GM12878 (cell line): Measurements from ENCODE around the gene TEX12. TPM values are rescaled to one million over a fixed set of nuclear protein-coding genes. Genes with fewer than 3 reads are reported as not detected.

Experiments used
- ATAC-seq: fragments of 200-7000 bp; cut with Tn5 transposase; 3 replicates; pipeline ENCODE4 v1.9.1; 2020; ENCODE audit warnings: mild to moderate bottlenecking, moderate library complexity
- BruUV-seq: library from RNA; stranded (reverse); fragments of 400-500 nt; replicated peaks from 2 replicates; lab custom pipeline; 2021; lab: Mats Ljungman, UMichigan
- CTCF ChIA-PET: fragments of 300-600 bp; sonication (Branson Sonifier 250); formaldehyde crosslinking; extraction: SDS; loops from one replicate; lab custom pipeline; 2021; ENCODE audit warnings: inconsistent platforms; lab: Yijun Ruan, JAX
- POLR2A ChIA-PET: fragments of 350-600 bp; formaldehyde crosslinking; extraction: SDS; loops from one replicate; lab custom pipeline; 2021; ENCODE audit warnings: inconsistent platforms; lab: Charles Lee
- RAD21 ChIA-PET: fragments of 300-600 bp; sonication (Branson Sonifier 250); formaldehyde crosslinking; loops from one replicate; lab custom pipeline; 2023; ENCODE audit warnings: antibody characterized with exemption; ENCODE audit not compliant: unreplicated experiment; lab: Charles Lee
- SMC1A ChIA-PET: fragments of 300-600 bp; sonication (Branson Sonifier 250); formaldehyde crosslinking; loops from one replicate; lab custom pipeline; 2023; ENCODE audit not compliant: unreplicated experiment, uncharacterized antibody; lab: Charles Lee
- DNase-seq: peaks from one replicate; pipeline ENCODE4 v3.0.0-alpha.2; 2011; ENCODE audit warnings: low read depth, low spot score
- FAIRE-seq: peaks from 3 replicates; lab custom pipeline; 2011; peaks lifted over from hg19 to GRCh38; lab: Jason Lieb, UNC
- H2AFZ ChIP-seq: 2 replicates; pipeline ENCODE4 v1.6.0; 2011; ENCODE audit warnings: low read depth, low read length, control low read depth; ENCODE audit not compliant: control insufficient read depth
- H3K27ac ChIP-seq: 2 replicates; pipeline ENCODE4 v1.5.1; 2011; ENCODE audit warnings: control low read depth; ENCODE audit not compliant: control insufficient read depth, insufficient read depth
- H3K27me3 ChIP-seq, 2 experiments: replicated peaks in 1 of 2; 2 replicates each; pipeline versions ENCODE4 v1.6.0 to v1.6.1; 2011; ENCODE audit warnings: low read length in 1 of 2; ENCODE audit not compliant: control insufficient read depth in 2 of 2, insufficient read depth in 2 of 2
- H3K36me3 ChIP-seq, 2 experiments: 2 replicates each; pipeline ENCODE4 v1.5.1; 2011; ENCODE audit warnings: low read length in 1 of 2; ENCODE audit not compliant: control insufficient read depth in 2 of 2, insufficient read depth in 2 of 2
- H3K4me1 ChIP-seq: 2 replicates; pipeline ENCODE4 v1.6.1; 2011; ENCODE audit warnings: mild to moderate bottlenecking, low read length, moderate library complexity, mixed read lengths; ENCODE audit not compliant: control insufficient read depth, insufficient read depth
- H3K4me2 ChIP-seq: 2 replicates; pipeline ENCODE4 v1.6.0; 2011; ENCODE audit warnings: control low read depth; ENCODE audit not compliant: control insufficient read depth, insufficient read depth
- H3K4me3 ChIP-seq: fragments of 200-600 bp; sonication (generic); 2 replicates; pipeline ENCODE4 v1.5.1; 2016
- H3K79me2 ChIP-seq: 2 replicates; pipeline ENCODE4 v1.6.0; 2011; ENCODE audit warnings: low read length; ENCODE audit not compliant: control insufficient read depth, insufficient read depth
- H3K9ac ChIP-seq: 2 replicates; pipeline ENCODE4 v1.8.0; 2011; ENCODE audit warnings: low read length, control low read depth, mixed read lengths; ENCODE audit not compliant: control insufficient read depth, insufficient read depth
- H3K9me3 ChIP-seq: replicated peaks from 3 replicates; pipeline ENCODE4 v1.5.1; 2011; ENCODE audit warnings: mild to moderate bottlenecking, low read length; ENCODE audit not compliant: control insufficient read depth, insufficient read depth
- H4K20me1 ChIP-seq: 2 replicates; pipeline ENCODE4 v1.6.0; 2011; ENCODE audit not compliant: control insufficient read depth, insufficient read depth
- EGR1 ChIP-seq, 2 experiments: IDR thresholded peaks; 1 replicate in 1 of 2; 2 replicates in 1 of 2; pipeline ENCODE4 v1.6.1; 2011 to 2012; ENCODE audit warnings: low read depth in 2 of 2, low read length in 2 of 2, borderline replicate concordance in 1 of 2, mild to moderate bottlenecking in 1 of 2, moderate library complexity in 1 of 2
- HDAC2 ChIP-seq: fragments of 200-600 bp; sonication (generic); IDR thresholded peaks from 2 replicates; pipeline ENCODE4 v1.6.1; 2017
- IRF4 ChIP-seq: IDR thresholded peaks from 2 replicates; pipeline ENCODE4 v1.6.1; 2011; ENCODE audit warnings: low read depth, low read length
- MEF2B ChIP-seq: fragments of 450-650 bp; IDR thresholded peaks from 2 replicates; pipeline ENCODE4 v1.6.1; 2018; ENCODE audit warnings: mild to moderate bottlenecking, moderate library complexity; ENCODE audit not compliant: partially characterized antibody, poor library complexity, severe bottlenecking
- NBN ChIP-seq: fragments of 450-650 bp; IDR thresholded peaks from 2 replicates; pipeline ENCODE4 v1.6.1; 2016
- NR2C2 ChIP-seq: IDR thresholded peaks from 2 replicates; pipeline ENCODE4 v1.6.1; 2011; ENCODE audit warnings: borderline replicate concordance, low read depth; ENCODE audit not compliant: control insufficient read depth, insufficient read length
- SPI1 ChIP-seq: IDR thresholded peaks from 2 replicates; pipeline ENCODE4 v1.6.1; 2011; ENCODE audit warnings: low read depth, mild to moderate bottlenecking, low read length, moderate library complexity, borderline replicate concordance; ENCODE audit not compliant: insufficient read depth
- SUZ12 ChIP-seq: fragments of 200-600 bp; sonication (generic); IDR thresholded peaks from one replicate; pipeline ENCODE4 v1.6.1; 2018; ENCODE audit warnings: antibody characterized with exemption, mild to moderate bottlenecking; ENCODE audit not compliant: unreplicated experiment
- TCF12 ChIP-seq: IDR thresholded peaks from 2 replicates; pipeline ENCODE4 v1.6.1; 2011; ENCODE audit warnings: low read depth, mild to moderate bottlenecking, low read length
- YBX1 ChIP-seq: fragments of 450-650 bp; IDR thresholded peaks from 2 replicates; pipeline ENCODE4 v1.6.1; 2016; ENCODE audit warnings: antibody characterized with exemption
- WGBS: methylation state at CpG from one replicate; pipeline ENCODE4 v1.1.6; 2016; ENCODE audit warnings: low lambda C conversion rate; ENCODE audit not compliant: insufficient replicate concordance, insufficient coverage; ENCODE audit errors: missing lambda C conversion rate; 5-methylcytosine and 5-hydroxymethylcytosine counted together
- in situ Hi-C: fragments of 300-500 bp; cut with MboI; formaldehyde crosslinking; loops from 9 replicates; pipeline ENCODE4 v1.14.3; 2018; ENCODE audit warnings: mixed read lengths
- intact Hi-C: fragments of 100-400 bp; cut with micrococcal nuclease; formaldehyde crosslinking; loops from one replicate; pipeline ENCODE4 v1.14.2; 2022; ENCODE audit not compliant: unreplicated experiment
- polyA plus RNA-seq, 11 experiments: library from polyadenylated mRNA; depleted of rRNA in 4 of 11; unstranded in 6 of 11; stranded (reverse) in 5 of 11; fragments of >200 nt; fragmentation: Nextera tagmentation in 4 of 11; fragmentation: Illumina TruSeq in 1 of 11; extraction: Ambion mirVana in 4 of 11; extraction: Trizol in 1 of 11; gene quantifications; 1 replicate in 1 of 11; 2 replicates in 10 of 11; pipeline versions ENCODE4 v1.2.1 to v1.2.3, GENCODE V29; 2011 to 2016; ENCODE audit warnings: inconsistent platforms in 2 of 11, missing spikeins in 2 of 11, low read depth in 1 of 11
- total RNA-seq, 4 experiments: library from RNA; depleted of rRNA in 3 of 4; stranded (reverse); fragments of >200 nt in 3 of 4; fragmentation: Illumina TruSeq in 1 of 4; extraction: Trizol in 1 of 4; gene quantifications; 2 replicates each; pipeline versions ENCODE4 v1.2.1 to v1.2.3, GENCODE V29; 2013 to 2021
- TF ChIP-seq, protein P1 (sequence below): fragments of 450-650 bp; IDR thresholded peaks from 2 replicates; pipeline ENCODE4 v1.6.1; 2016; ENCODE audit warnings: mild to moderate bottlenecking
- TF ChIP-seq, protein P2 (sequence below): fragments of 450-650 bp; IDR thresholded peaks from 2 replicates; pipeline ENCODE4 v1.6.1; 2018; ENCODE audit warnings: borderline replicate concordance, mild to moderate bottlenecking; ENCODE audit not compliant: partially characterized antibody
- TF ChIP-seq, protein P3 (sequence below), 3 experiments: IDR thresholded peaks in 2 of 3; conservative IDR thresholded peaks in 1 of 3; 2 replicates each; pipeline ENCODE4 v1.5.1; 2011; ENCODE audit warnings: low read depth in 3 of 3, low read length in 3 of 3, mild to moderate bottlenecking in 3 of 3, control low read depth in 2 of 3, moderate library complexity in 2 of 3, inconsistent platforms in 1 of 3, mixed read lengths in 1 of 3; ENCODE audit not compliant: control insufficient read depth in 2 of 3, insufficient read depth in 1 of 3; ENCODE audit errors: extremely low read depth in 1 of 3

TEX12 gene
- total and polyA plus RNA-seq, 10 of the 15 experiments (the other 5 are each of a cell fraction or from before 2014, with no cell fraction given) = 0.11 to 1.3 (median 0.40) TPM; not detected in 2

DNA sequence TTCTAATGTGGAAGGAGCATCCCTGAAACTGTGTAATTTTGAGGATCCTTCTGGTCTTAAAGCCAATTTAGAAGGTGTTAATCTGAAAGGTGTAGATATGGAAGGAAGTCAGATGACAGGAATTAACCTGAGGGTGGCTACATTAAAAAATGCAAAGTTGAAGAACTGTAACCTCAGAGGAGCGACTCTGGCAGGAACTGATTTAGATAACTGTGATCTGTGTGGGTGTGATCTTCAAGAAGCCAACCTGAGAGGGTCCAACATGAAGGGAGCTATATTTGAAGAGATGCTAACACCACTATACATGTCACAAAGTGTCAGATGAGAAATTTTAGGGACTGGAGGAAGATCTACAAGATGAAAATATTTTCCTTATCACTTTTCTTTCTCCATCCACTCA, 15.7 kb downstream of the TEX12 start:
- Histone ChIP-seq H3K27ac (no peak overlapping the region), H3K27me3 (no peaks in the 10 kb centered on the region), H3K4me3 (no peak overlapping the region), H3K36me3 (no peaks in the 10 kb centered on the region), H2AFZ (no peak overlapping the region), H3K4me1 (peaks cover 8% of the 10 kb centered on the region), H3K9ac (no peak overlapping the region), H3K79me2 (no peaks in the 10 kb centered on the region), H4K20me1 (no peaks in the 10 kb centered on the region), H3K4me2 (no peak overlapping the region), H3K9me3 (no peaks in the 10 kb centered on the region)
- POLR2A ChIA-PET = no interaction called here
- SMC1A ChIA-PET = no interaction called here
- RAD21 ChIA-PET = no interaction called here
- no peak for DNase-seq
- WGBS = 0% methylated on average over 1 of the region's 1 CpG
- BruUV-seq = no TSS peak
- in situ Hi-C loops (no loop called here), intact Hi-C loops (no loop called here)
- CTCF ChIA-PET = no interaction called here
- ATAC-seq = no peak
- FAIRE-seq = no peak
- TF ChIP-seq EGR1 (IDR thresholded peaks at IDR 0.05; ENCODE audit: borderline replicate concordance in 1 of 2, low read depth in 2 of 2, low read length in 2 of 2) (no peak), SPI1 (peak; percentile 37; the same call in 1 of the 2 replicates)

DNA sequence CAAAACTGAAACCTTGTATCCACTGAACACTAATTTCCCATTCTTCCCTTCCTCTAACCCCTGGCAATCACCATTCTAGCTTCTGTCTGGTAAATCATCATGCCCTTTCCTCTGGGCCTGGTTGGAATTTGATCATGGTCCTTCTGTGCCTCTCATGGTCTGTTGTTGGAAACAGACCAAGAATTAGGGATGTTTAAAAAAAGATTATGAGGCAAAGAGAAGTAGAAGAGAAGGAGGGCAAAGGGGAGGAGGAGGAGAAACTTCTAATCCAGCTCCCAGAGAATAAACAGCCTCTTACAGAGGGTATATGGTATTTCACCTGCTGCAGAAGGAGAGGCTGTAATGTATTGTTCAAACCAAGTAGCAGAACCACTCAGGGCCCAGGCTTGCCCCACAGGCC, 18.7 kb downstream of the TEX12 start:
- no peak for ATAC-seq
- intact Hi-C loops = no loop called here
- Histone ChIP-seq H3K27me3 (no peaks in the 10 kb centered on the region), H2AFZ (no peak overlapping the region), H3K4me1 (no peaks in the 10 kb centered on the region), H3K9ac (no peak overlapping the region), H3K27ac (no peak overlapping the region), H3K79me2 (no peaks in the 10 kb centered on the region), H3K9me3 (no peaks in the 10 kb centered on the region), H3K36me3 (no peaks in the 10 kb centered on the region), H3K4me2 (no peak overlapping the region), H4K20me1 (no peaks in the 10 kb centered on the region), H3K4me3 (no peak overlapping the region)
- DNase-seq = no peak
- RAD21 ChIA-PET = interaction anchor here (0.5 kb wide), 1 partner anchor 254 kb away, joined by 3 read pairs; no protein-coding TSS in a partner anchor
- POLR2A ChIA-PET = no interaction called here
- CTCF ChIA-PET = no interaction called here
- BruUV-seq = no TSS peak
- FAIRE-seq = no peak
- in situ Hi-C loops = no loop called here
- SMC1A ChIA-PET = no interaction called here
- no peak for TF ChIP-seq HDAC2
- TF ChIP-seq SUZ12 = no peak
- TF ChIP-seq, protein P1, sequence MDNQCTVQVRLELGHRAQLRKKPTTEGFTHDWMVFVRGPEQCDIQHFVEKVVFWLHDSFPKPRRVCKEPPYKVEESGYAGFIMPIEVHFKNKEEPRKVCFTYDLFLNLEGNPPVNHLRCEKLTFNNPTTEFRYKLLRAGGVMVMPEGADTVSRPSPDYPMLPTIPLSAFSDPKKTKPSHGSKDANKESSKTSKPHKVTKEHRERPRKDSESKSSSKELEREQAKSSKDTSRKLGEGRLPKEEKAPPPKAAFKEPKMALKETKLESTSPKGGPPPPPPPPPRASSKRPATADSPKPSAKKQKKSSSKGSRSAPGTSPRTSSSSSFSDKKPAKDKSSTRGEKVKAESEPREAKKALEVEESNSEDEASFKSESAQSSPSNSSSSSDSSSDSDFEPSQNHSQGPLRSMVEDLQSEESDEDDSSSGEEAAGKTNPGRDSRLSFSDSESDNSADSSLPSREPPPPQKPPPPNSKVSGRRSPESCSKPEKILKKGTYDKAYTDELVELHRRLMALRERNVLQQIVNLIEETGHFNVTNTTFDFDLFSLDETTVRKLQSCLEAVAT = no peak
- TF ChIP-seq, protein P2, sequence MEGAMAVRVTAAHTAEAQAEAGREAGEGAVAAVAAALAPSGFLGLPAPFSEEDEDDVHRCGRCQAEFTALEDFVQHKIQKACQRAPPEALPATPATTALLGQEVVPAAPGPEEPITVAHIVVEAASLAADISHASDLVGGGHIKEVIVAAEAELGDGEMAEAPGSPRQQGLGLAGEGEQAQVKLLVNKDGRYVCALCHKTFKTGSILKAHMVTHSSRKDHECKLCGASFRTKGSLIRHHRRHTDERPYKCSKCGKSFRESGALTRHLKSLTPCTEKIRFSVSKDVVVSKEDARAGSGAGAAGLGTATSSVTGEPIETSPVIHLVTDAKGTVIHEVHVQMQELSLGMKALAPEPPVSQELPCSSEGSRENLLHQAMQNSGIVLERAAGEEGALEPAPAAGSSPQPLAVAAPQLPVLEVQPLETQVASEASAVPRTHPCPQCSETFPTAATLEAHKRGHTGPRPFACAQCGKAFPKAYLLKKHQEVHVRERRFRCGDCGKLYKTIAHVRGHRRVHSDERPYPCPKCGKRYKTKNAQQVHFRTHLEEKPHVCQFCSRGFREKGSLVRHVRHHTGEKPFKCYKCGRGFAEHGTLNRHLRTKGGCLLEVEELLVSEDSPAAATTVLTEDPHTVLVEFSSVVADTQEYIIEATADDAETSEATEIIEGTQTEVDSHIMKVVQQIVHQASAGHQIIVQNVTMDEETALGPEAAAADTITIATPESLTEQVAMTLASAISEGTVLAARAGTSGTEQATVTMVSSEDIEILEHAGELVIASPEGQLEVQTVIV = no peak
- TF ChIP-seq NR2C2 = no peak
- no peak for TF ChIP-seq TCF12
- no peak for TF ChIP-seq YBX1
- TF ChIP-seq NBN = no peak
- TF ChIP-seq MEF2B = no peak
- no peak for TF ChIP-seq IRF4
- TF ChIP-seq, protein P3, sequence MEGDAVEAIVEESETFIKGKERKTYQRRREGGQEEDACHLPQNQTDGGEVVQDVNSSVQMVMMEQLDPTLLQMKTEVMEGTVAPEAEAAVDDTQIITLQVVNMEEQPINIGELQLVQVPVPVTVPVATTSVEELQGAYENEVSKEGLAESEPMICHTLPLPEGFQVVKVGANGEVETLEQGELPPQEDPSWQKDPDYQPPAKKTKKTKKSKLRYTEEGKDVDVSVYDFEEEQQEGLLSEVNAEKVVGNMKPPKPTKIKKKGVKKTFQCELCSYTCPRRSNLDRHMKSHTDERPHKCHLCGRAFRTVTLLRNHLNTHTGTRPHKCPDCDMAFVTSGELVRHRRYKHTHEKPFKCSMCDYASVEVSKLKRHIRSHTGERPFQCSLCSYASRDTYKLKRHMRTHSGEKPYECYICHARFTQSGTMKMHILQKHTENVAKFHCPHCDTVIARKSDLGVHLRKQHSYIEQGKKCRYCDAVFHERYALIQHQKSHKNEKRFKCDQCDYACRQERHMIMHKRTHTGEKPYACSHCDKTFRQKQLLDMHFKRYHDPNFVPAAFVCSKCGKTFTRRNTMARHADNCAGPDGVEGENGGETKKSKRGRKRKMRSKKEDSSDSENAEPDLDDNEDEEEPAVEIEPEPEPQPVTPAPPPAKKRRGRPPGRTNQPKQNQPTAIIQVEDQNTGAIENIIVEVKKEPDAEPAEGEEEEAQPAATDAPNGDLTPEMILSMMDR (IDR thresholded peaks at IDR 0.05 in 2 of 3, conservative IDR thresholded peaks at IDR 0.05 in 1 of 3; ENCODE audit: control insufficient read depth in 2 of 3, extremely low read depth in 1 of 3, insufficient read depth in 1 of 3, low read depth in 3 of 3, low read length in 3 of 3) = no peak
